HepG2 (cell line): ENCODE data around the gene SARNP. TPM values are rescaled to one million over a fixed set of nuclear protein-coding genes. Genes with fewer than 3 reads are reported as not detected.

Experiments used
- CCDC6 ChIP-seq: sonication (generic); formaldehyde crosslinking; IDR thresholded peaks from 2 replicates; pipeline ENCODE4 v1.8.1; 2022; ENCODE audit warnings: mild to moderate bottlenecking, missing genetic modification reagents, moderate library complexity
- CSRNP2 ChIP-seq: sonication (generic); formaldehyde crosslinking; conservative IDR thresholded peaks from 2 replicates; pipeline ENCODE4 v1.8.0; 2022; ENCODE audit warnings: low read depth, missing genetic modification reagents
- HIC2 ChIP-seq: sonication (generic); formaldehyde crosslinking; IDR thresholded peaks from 2 replicates; pipeline ENCODE4 v1.9.0; 2022; ENCODE audit warnings: low read depth, missing genetic modification reagents
- MED13 ChIP-seq: sonication (generic); formaldehyde crosslinking; IDR thresholded peaks from 2 replicates; pipeline ENCODE4 v1.5.0; 2020; ENCODE audit warnings: missing genetic modification reagents
- NFE2 ChIP-seq: sonication (generic); formaldehyde crosslinking; IDR thresholded peaks from 2 replicates; pipeline ENCODE4 v1.4.0; 2020; ENCODE audit warnings: missing genetic modification reagents
- RNF219 ChIP-seq: sonication (generic); formaldehyde crosslinking; IDR thresholded peaks from 2 replicates; pipeline ENCODE4 v1.5.0; 2020; ENCODE audit warnings: mild to moderate bottlenecking, missing genetic modification reagents
- TCF7 ChIP-seq: sonication (generic); IDR thresholded peaks from 2 replicates; pipeline ENCODE4 v1.6.1; 2016; ENCODE audit warnings: antibody characterized with exemption, low read depth
- TSC22D2 ChIP-seq: sonication (generic); formaldehyde crosslinking; IDR thresholded peaks from 2 replicates; pipeline ENCODE4 v1.5.1; 2020; ENCODE audit warnings: missing genetic modification reagents, mild to moderate bottlenecking, borderline replicate concordance
- ZNF350 ChIP-seq: sonication (generic); formaldehyde crosslinking; IDR thresholded peaks from 2 replicates; pipeline ENCODE4 v1.4.0; 2020; ENCODE audit warnings: mild to moderate bottlenecking, low read depth, missing genetic modification reagents, borderline replicate concordance
- ZNF430 ChIP-seq: sonication (generic); formaldehyde crosslinking; IDR thresholded peaks from 2 replicates; pipeline ENCODE4 v1.9.0; 2021; ENCODE audit warnings: mild to moderate bottlenecking, missing genetic modification reagents
- ZNF574 ChIP-seq: sonication (generic); formaldehyde crosslinking; IDR thresholded peaks from 2 replicates; pipeline ENCODE4 v1.4.0; 2020; ENCODE audit warnings: missing genetic modification reagents
- ZNF768 ChIP-seq: sonication (generic); formaldehyde crosslinking; IDR thresholded peaks from 2 replicates; pipeline ENCODE4 v1.4.0; 2020; ENCODE audit warnings: missing genetic modification reagents
- ZNF792 ChIP-seq: IDR thresholded peaks from 2 replicates; pipeline ENCODE4 v1.6.1; 2016
- polyA plus RNA-seq, 8 experiments: library from polyadenylated mRNA; depleted of rRNA in 3 of 8; stranded (reverse) in 7 of 8; unstranded in 1 of 8; fragments of >200 nt; fragmentation: Illumina TruSeq in 4 of 8; extraction: Trizol in 4 of 8; gene quantifications; 2 replicates each; pipeline versions ENCODE4 v1.2.1 to v1.2.3, GENCODE V29; 2011 to 2016; ENCODE audit warnings: low read depth in 4 of 8, missing spikeins in 1 of 8, mixed read lengths in 1 of 8; ENCODE audit not compliant: insufficient read depth in 1 of 8
- total RNA-seq, 5 experiments: library from RNA; depleted of rRNA; stranded (reverse); fragments of >200 nt; fragmentation: Illumina TruSeq; extraction: Trizol; gene quantifications; 2 replicates each; pipeline ENCODE4 v1.2.3, GENCODE V29; 2016; ENCODE audit warnings: low read depth in 1 of 5
- TF ChIP-seq, protein P1 (sequence below), 2 experiments: sonication (generic) in 1 of 2; formaldehyde crosslinking in 1 of 2; IDR thresholded peaks; 2 replicates each; pipeline versions ENCODE4 v1.4.0 to v1.6.1; 2016 to 2020; ENCODE audit warnings: borderline replicate concordance in 1 of 2, low read depth in 1 of 2, mild to moderate bottlenecking in 1 of 2, missing genetic modification reagents in 1 of 2

The SARNP gene
- total and polyA plus RNA-seq, 2 of the 13 experiments (the other 11 are each of a cell fraction or from before 2014, with no cell fraction given) = 59.0 to 95.4 TPM

GRCh38 chr12:55723516-55724225, 93.9 kb downstream of the SARNP start (continued):
- TF ChIP-seq ZNF574 (CRISPR knock-in tag) (no peak), MED13 (CRISPR knock-in tag) (no peak), ZNF792 (no peak), TCF7 (0 out of 2 replicates have a peak, but pooled peaks have one; percentile 18), NFE2 (CRISPR knock-in tag) (no peak), CCDC6 (no peak), ZNF350 (no peak), TSC22D2 (CRISPR knock-in tag) (no peak), ZNF430 (no peak), ZNF768 (peak; percentile 3; the same call in 1 of the 2 replicates), HIC2 (CRISPR knock-in tag) (no peak), CSRNP2 (CRISPR knock-in tag) (no peak), RNF219 (CRISPR knock-in tag) (no peak)
- TF ChIP-seq, protein P1, sequence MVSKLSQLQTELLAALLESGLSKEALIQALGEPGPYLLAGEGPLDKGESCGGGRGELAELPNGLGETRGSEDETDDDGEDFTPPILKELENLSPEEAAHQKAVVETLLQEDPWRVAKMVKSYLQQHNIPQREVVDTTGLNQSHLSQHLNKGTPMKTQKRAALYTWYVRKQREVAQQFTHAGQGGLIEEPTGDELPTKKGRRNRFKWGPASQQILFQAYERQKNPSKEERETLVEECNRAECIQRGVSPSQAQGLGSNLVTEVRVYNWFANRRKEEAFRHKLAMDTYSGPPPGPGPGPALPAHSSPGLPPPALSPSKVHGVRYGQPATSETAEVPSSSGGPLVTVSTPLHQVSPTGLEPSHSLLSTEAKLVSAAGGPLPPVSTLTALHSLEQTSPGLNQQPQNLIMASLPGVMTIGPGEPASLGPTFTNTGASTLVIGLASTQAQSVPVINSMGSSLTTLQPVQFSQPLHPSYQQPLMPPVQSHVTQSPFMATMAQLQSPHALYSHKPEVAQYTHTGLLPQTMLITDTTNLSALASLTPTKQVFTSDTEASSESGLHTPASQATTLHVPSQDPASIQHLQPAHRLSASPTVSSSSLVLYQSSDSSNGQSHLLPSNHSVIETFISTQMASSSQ (IDR thresholded peaks at IDR 0.05; ENCODE audit: low read depth) = no peak
- TF ChIP-seq, protein P1 (CRISPR knock-in tag; IDR thresholded peaks at IDR 0.05; ENCODE audit: borderline replicate concordance) = no peak
